ENCODE measurements around the gene PSMB5. TPM values are rescaled to one million over a fixed set of nuclear protein-coding genes. Genes with fewer than 3 reads are reported as not detected.

Gene PSMB5
- total and polyA plus RNA-seq, 2 of the 13 experiments (the other 11 are each of a cell fraction or from before 2014, with no cell fraction given), result 705 to 871 TPM

DNA sequence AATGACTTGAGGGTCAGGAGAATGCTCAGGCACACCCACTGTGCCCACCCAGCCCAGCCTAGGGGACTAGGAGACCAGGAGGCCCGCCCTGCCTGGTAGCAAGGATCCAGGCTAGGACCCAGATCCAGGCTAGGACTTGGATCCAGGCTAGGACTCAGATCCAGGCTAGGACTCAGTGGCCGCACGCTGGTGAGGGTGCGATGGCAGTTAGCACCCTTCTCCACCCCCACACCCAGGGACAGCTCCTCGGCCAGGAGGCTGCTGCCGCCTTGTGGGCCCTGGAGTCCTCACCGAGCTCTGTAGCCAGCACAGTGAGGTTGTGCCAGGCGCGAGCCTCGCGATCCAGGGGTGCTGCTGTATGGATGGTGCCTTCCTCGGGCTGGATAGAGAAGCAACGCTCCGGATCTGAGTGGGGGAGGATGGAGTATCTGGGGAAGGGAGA, 17.5 kb upstream of the PSMB5 start (continued):
- TF ChIP-seq, protein P1, sequence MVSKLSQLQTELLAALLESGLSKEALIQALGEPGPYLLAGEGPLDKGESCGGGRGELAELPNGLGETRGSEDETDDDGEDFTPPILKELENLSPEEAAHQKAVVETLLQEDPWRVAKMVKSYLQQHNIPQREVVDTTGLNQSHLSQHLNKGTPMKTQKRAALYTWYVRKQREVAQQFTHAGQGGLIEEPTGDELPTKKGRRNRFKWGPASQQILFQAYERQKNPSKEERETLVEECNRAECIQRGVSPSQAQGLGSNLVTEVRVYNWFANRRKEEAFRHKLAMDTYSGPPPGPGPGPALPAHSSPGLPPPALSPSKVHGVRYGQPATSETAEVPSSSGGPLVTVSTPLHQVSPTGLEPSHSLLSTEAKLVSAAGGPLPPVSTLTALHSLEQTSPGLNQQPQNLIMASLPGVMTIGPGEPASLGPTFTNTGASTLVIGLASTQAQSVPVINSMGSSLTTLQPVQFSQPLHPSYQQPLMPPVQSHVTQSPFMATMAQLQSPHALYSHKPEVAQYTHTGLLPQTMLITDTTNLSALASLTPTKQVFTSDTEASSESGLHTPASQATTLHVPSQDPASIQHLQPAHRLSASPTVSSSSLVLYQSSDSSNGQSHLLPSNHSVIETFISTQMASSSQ (IDR thresholded peaks at IDR 0.05; ENCODE audit: low read depth), result no peak
- TF ChIP-seq, protein P1 (CRISPR knock-in tag; IDR thresholded peaks at IDR 0.05; ENCODE audit: borderline replicate concordance), result no peak
- TF ChIP-seq ZNF10 (CRISPR knock-in tag; IDR thresholded peaks at IDR 0.05; ENCODE audit: borderline replicate concordance, low read depth) (0 out of 2 replicates have a peak, but pooled peaks have one; percentile 3), ELF4 (CRISPR knock-in tag; IDR thresholded peaks at IDR 0.05; ENCODE audit: borderline replicate concordance) (no peak), HMG20A (CRISPR knock-in tag; IDR thresholded peaks at IDR 0.05; ENCODE audit: borderline replicate concordance) (no peak), PRDM10 (CRISPR knock-in tag; IDR thresholded peaks at IDR 0.05; ENCODE audit: low read depth) (no peak), ZIK1 (CRISPR knock-in tag; IDR thresholded peaks at IDR 0.05; ENCODE audit: borderline replicate concordance, low read depth) (no peak), SP2 (CRISPR knock-in tag; IDR thresholded peaks at IDR 0.05) (no peak), ZNF550 (CRISPR knock-in tag; IDR thresholded peaks at IDR 0.05; ENCODE audit: borderline replicate concordance) (no peak; the same call in 1 of the 2 replicates), LRRFIP1 (CRISPR knock-in tag; conservative IDR thresholded peaks at IDR 0.05) (no peak), HDAC1 (CRISPR knock-in tag; IDR thresholded peaks at IDR 0.05) (no peak)
- TF ChIP-seq, protein P2, sequence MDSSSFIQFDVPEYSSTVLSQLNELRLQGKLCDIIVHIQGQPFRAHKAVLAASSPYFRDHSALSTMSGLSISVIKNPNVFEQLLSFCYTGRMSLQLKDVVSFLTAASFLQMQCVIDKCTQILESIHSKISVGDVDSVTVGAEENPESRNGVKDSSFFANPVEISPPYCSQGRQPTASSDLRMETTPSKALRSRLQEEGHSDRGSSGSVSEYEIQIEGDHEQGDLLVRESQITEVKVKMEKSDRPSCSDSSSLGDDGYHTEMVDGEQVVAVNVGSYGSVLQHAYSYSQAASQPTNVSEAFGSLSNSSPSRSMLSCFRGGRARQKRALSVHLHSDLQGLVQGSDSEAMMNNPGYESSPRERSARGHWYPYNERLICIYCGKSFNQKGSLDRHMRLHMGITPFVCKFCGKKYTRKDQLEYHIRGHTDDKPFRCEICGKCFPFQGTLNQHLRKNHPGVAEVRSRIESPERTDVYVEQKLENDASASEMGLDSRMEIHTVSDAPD (CRISPR knock-in tag; IDR thresholded peaks at IDR 0.05), result no peak
- TF ChIP-seq, protein P3, sequence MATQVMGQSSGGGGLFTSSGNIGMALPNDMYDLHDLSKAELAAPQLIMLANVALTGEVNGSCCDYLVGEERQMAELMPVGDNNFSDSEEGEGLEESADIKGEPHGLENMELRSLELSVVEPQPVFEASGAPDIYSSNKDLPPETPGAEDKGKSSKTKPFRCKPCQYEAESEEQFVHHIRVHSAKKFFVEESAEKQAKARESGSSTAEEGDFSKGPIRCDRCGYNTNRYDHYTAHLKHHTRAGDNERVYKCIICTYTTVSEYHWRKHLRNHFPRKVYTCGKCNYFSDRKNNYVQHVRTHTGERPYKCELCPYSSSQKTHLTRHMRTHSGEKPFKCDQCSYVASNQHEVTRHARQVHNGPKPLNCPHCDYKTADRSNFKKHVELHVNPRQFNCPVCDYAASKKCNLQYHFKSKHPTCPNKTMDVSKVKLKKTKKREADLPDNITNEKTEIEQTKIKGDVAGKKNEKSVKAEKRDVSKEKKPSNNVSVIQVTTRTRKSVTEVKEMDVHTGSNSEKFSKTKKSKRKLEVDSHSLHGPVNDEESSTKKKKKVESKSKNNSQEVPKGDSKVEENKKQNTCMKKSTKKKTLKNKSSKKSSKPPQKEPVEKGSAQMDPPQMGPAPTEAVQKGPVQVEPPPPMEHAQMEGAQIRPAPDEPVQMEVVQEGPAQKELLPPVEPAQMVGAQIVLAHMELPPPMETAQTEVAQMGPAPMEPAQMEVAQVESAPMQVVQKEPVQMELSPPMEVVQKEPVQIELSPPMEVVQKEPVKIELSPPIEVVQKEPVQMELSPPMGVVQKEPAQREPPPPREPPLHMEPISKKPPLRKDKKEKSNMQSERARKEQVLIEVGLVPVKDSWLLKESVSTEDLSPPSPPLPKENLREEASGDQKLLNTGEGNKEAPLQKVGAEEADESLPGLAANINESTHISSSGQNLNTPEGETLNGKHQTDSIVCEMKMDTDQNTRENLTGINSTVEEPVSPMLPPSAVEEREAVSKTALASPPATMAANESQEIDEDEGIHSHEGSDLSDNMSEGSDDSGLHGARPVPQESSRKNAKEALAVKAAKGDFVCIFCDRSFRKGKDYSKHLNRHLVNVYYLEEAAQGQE (IDR thresholded peaks at IDR 0.05; ENCODE audit: borderline replicate concordance in 1 of 2, low read depth in 1 of 2, low read length in 2 of 2), result no peak
